K562 treated with DMSO at 1 percent for 48 hours (cell line): Measurements from ENCODE around the gene ZNF420. TPM values are rescaled to one million over a fixed set of nuclear protein-coding genes. Genes with fewer than 3 reads are reported as not detected.

Experiments used
- total RNA-seq: library from RNA; unstranded; fragments of 300-600 nt; gene quantifications from 2 replicates; pipeline ENCODE4 v1.2.3, GENCODE V29; 2022; ENCODE audit warnings: low replicate concordance; ENCODE audit errors: extremely low read depth

ZNF420 gene
- not detected in 2 replicates for total RNA-seq

GRCh38 chr19:37077934-37078716 is at the start of gene ZNF420:
Gene ZNF420 (plus strand): TSS chr19:37078433. CDS start chr19:37089119, 10,686 bp downstream.

GRCh38 chr19:37172368-37173366 is 94.4 kb downstream of the ZNF420 start, which contains the start of gene ZNF585A:
Gene ZNF585A (minus strand): TSS chr19:37172695. CDS start chr19:37169910, 2,785 bp downstream.

Other genes starting within 250 kb of the ZNF420 start
- not detected in 2 replicates for gene ZNF790, start 240.0 kb upstream of the ZNF420 start, total RNA-seq
- not detected in 2 replicates for gene ZNF345, start 227.6 kb upstream of the ZNF420 start, total RNA-seq
- not detected in 2 replicates for gene ZNF829, start 162.1 kb upstream of the ZNF420 start, total RNA-seq
- not detected in 2 replicates for gene ZNF568, start 162.1 kb upstream of the ZNF420 start, total RNA-seq
- not detected in 2 replicates for gene ZNF585A, start 94.3 kb downstream of the ZNF420 start, total RNA-seq
- gene ZNF585B, start 132.1 kb downstream of the ZNF420 start, total RNA-seq, result not detected in 2 replicates
- not detected in 2 replicates for gene ZNF383, start 139.8 kb downstream of the ZNF420 start, total RNA-seq